ENCODE results near the gene MMS19.

Gene MMS19

GRCh38 chr10:97408496-97408992 is 89.7 kb downstream of the MMS19 start:
- no peak for TF ChIP-seq CTCF (IDR thresholded peaks at IDR 0.05; ENCODE audit: low read length, missing control alignments)
- no peak overlapping the region for H3K4me3 ChIP-seq (replicated peaks; ENCODE audit: low read depth, low read length)
- no peak for DNase-seq (ENCODE audit: low read depth)
